GM21528 (cell line): Measurements from ENCODE around the gene MAU2.
"Not testable (repeated sequence)": the region's sequence is repeated elsewhere in the genome, so short reads cannot be mapped to it uniquely, and the experiment has no call there.

ENCODE experiments used
- ATAC-seq: cut with Tn5 transposase; IDR thresholded peaks from one replicate; pipeline ENCODE4 v1.9.1; 2021; ENCODE audit warnings: mild to moderate bottlenecking, moderate library complexity; ENCODE audit not compliant: unreplicated experiment, low FRiP score

Gene MAU2

DNA sequence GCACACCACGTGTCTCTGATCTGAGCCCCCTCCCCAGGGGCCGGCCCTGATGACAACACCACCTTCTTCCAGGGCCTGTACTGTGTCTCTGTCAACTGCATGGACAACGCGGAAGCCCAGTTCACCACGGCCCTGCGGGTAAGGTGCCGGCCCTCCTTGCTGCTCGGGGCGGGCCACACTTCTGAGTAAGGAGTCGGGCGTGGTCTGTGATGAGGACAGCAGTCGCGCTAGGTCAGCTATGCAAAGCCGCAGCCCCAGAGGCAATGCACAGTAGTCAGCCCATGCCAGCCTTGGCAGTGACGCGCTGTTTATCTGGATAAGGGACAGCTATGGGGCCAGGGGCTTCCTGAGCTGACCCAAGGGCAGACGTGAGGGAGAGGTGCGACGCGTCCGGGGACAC, 24.6 kb downstream of the MAU2 start:
- ATAC-seq, result no peak

DNA sequence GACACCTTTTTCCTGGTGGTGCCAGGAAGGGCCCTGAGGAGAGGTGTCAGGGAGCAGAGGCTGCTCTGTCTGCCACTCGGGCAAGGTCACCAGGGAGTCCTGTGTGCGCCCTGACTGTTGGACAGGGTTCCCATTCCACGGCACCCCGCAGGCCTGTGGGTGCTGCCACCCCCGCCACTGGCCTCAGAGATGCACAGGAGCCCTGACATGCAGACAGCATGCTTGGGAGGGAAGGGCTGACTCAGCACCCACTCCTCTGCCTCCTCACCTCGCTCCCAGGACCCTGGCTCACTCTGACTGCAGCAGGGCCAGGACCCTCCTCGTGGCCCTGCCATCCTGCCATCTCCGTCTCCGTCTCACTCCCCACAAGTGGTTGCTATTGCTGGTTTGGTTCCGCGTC, 25.3 kb downstream of the MAU2 start:
- ATAC-seq, result no peak

DNA sequence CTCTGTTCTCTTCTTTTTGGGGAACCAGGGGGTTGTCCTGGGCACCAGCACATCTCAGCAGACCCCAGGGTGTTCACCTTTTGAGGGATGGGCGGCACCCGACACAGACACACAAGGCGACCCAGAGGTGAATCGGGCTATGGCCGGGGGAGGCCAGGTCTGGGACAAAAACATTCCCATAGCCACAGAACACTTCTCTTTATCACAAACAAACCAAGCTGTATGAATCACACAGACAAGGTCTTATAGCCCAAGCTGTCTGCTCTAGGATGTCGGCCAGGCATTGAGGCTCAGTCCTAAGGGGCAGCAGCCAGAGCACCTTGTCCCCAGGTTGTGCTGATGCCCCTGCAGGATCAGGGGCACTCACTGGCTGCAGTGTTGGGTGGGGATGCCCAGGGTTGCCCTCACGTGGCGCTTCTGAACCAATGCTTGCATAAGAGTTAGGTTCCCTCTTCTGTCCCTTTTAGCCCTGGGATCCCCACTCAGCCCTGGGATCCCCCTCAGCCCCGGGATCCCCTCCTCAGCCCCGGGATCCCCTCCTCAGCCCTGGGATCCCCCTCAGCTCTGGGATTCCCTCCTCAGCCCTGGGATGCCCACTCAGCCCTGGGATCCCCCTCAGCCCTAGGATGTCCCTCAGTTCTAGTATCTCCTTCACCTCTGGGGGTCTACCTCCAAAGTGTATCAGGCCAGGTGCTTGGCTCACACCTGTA, 26.9 kb downstream of the MAU2 start:
- no peak for ATAC-seq

DNA sequence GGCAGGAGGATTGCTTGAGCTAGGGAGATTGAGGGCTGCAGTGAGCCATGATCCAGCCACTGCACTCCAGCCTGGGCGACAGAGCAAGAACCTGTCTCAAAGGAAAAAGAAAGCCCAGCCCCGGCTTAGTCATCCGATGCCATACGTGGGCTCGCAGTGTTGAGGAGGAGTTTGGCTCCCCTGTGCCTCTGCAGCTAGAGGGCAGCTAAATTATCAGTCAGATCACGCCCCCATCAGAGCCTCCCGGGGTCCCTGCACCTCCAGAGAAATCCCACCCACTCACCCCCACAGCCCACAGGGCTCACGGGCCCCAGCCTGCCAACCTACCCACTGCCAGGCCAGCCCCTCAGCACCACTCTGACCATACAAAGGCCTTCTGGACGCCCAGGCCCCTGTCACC, 27.6 kb downstream of the MAU2 start:
- ATAC-seq, result no peak

DNA sequence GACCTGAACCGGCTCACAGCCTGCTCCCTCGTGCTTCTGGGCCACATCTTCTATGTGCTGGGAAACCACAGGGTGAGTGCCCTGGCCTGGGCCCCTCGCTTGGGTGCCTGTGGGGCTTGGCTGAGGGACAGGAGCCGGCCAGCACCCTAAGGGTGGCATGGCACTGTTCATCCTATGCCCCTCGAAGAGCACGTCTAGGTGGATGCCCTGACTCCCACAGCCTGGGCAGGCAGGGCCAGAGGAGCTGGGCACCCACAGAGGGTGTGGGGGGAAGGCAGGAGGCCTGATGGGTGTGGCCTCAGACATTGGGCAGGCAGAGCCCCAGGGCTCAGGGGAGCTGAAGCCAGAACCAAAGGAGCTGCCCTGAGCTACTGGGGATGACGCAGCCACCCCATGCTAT, 28.7 kb downstream of the MAU2 start:
- no peak for ATAC-seq

DNA sequence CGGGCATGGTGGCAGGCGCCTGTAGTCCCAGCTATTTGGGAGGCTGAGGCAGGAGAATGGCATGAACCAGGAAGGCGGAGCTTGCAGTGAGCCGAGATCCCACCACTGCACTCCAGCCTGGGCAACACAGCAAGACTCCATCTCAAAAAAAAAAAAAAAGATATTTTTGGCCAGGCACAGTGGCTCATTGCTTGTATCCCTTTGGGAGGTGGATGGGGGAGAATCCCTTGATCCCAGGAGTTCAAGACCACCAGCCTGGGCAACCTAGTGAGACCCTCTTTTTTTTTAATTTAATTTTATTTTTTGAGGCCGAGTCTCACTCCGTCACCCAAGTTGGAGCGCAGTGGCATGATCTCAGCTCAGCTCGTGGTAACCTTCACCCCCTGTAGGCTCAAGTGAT, 30.1 kb downstream of the MAU2 start:
- ATAC-seq, result not testable (repeated sequence)

DNA sequence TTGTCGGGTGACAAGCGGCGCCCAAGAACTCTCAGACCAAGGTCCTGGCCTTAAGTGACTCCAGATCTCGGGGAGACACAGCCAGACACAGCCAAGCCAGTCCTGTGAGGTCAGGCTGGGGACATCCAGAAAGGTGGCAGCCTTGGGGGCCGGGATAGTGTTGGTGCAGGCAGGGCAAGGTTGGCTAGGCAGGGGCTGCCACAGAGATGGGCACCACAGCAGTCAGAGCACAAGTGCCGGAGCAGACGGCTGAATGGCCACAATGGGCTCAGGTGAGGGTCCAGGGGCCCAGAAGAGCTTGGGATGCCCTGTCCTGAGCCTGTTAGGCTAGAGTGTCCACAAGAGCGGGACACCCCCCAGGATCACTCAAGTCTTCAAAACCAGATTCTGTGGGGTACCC, 32.2 kb downstream of the MAU2 start:
- ATAC-seq, result no peak

DNA sequence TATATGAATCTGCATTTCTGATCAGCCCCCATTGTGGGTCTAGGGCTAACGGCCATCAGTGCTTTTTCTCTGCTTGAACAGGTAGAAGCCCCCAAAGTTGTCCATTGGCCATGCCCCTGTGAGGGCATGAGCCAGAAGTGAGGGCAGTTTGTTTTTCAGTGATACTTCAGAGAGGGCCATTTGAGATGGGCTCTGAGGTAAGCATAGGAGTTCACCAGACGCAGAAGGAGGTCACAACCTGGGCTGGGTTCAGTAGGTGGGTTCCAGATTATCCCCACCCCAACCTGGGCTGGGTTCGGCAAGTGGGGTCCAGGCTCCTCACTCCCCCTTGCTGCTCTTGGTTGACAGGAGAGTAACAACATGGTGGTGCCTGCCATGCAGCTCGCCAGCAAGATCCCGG, 33.4 kb downstream of the MAU2 start:
- no peak for ATAC-seq

DNA sequence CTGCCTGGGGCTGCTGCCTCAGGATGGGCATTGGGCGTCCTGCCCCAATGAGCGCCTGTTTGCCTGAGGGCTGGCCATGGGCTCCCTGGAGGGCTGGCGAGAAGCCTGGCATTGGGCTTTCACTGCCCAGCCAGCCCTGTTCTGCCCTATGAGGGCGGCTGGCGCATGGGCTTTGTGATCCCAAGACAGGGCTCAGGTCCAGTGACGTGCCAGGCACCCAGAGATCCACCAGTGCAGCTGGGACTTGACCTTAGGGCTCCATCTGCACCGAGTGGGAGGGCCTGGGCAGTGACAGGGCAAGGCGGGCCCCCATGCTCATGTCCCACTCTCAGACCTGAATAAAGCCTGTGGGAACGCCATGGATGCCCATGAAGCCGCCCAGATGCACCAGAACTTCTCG, 34.3 kb downstream of the MAU2 start:
- ATAC-seq, result no peak

DNA sequence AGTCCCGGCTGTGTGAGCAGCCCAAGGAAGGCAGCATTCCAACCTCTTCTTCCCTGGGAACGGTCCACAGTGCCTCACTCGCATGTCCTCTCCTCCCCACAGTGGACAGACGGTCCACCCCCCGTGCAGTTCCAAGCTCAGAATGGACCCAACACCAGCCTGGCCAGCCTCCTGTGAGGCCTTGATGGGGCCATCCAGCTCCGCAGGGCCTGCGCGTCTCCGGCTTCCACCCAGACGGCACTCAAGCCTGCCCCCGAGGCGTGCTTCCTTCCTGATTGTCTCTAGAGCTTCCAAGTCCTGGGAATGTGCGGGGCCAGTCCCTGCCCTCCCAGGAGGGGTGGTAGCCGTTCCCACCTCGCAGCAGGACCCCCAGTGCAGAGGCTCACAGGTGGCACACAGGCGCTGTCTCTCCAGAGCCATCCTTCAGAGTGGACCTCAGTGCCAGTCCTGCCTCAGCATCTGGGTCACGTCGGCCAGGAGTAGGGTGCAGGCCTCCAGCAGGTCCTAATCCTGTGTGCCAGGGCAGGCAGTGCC, 35.0 kb downstream of the MAU2 start:
- no peak for ATAC-seq

DNA sequence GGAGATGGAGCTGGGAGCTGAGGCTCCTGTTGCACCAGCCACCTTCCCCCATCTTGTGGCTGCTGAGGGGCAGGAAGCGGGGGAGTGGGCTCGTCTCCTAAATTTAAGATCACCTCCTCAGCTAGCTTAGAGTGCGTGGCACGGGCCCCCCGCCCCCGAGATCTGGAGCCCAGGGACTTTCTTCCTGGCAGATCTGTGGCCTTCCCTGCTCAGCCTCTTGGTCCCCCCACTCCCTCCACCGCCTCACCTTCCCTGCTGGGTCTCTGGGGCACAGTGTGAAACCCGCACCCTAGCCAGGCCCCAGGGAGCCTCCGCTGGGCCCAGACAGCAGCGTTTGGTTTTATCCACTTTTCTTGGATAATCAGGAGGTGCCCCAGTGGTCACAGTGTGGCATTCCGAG, 35.9 kb downstream of the MAU2 start:
- no peak for ATAC-seq

DNA sequence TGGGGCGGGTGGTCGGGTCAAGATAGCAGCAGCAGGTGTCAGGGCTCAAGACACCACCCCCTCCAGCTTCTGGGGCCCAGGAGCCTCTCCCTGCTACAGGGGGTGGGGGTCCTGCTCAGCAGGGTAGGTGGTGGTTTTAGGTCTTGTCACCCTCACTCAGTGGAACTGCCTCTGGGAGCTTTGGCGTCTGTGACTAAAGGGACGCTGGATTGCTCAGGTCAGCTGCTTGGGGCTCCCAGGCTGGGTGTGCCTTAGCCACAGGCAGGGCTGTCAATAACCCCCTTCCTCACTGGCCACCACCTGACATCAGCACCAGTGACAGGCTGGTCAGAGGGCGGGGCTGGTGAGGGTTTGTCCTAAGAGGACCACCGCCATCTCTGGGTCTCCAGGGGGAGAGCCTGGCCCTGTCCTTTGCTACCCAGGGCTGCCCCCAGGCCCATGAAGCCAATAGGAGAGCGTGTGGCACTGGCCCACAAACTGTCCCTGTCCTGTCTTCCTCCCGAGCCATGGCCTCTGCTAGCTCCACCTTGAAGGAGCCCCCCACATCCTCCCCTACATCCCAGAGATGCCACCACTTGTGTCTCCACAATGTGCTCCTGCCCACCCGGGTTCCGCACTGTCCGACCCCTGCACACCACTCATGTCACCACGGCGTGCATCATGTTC, 36.4 kb downstream of the MAU2 start:
- no peak for ATAC-seq

DNA sequence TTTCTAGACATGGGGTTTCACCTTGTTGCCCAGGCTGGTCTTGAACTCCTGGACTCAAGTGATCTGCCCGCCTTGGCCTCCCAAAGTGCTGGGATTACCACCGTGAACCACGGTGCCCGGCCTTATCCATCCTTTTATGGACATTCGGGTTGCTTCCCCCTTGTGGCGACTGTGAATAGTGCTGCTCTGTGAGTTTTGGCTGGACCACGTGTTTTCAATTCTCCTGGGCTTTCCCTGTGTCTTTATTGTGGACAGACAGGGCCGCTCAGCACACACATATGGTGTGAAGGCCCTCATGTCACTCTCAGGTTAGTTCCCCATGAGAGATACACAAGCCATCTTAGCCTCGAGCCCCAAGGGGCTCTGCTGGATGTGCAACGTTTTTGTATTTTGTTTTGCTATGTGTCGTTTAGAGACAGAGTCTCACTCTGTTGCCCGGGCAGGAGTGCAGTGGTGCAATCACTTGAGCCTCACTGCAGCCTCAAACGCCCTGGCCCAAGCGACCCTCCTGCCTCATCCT, 40.5 kb downstream of the MAU2 start:
- ATAC-seq, result peak; percentile 53

DNA sequence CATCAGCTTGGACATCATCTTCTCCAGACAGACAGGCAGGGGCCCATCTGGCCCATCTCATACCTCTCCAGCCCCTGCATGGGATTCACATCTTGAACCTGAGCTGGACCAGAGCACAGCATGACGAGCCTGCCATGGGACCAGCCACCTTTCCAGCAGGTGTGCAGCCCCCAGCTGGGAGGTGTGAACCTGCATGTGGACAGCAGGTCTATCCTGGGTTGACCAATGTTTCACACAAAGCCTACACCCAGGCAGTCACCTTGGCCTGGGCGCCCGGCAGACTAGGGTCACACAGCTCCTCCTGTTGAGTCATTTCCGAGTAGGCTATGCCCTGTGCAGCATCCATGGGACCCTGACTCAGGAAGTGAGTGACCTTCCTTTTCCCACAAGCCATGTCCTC, 41.4 kb downstream of the MAU2 start:
- ATAC-seq, result no peak

DNA sequence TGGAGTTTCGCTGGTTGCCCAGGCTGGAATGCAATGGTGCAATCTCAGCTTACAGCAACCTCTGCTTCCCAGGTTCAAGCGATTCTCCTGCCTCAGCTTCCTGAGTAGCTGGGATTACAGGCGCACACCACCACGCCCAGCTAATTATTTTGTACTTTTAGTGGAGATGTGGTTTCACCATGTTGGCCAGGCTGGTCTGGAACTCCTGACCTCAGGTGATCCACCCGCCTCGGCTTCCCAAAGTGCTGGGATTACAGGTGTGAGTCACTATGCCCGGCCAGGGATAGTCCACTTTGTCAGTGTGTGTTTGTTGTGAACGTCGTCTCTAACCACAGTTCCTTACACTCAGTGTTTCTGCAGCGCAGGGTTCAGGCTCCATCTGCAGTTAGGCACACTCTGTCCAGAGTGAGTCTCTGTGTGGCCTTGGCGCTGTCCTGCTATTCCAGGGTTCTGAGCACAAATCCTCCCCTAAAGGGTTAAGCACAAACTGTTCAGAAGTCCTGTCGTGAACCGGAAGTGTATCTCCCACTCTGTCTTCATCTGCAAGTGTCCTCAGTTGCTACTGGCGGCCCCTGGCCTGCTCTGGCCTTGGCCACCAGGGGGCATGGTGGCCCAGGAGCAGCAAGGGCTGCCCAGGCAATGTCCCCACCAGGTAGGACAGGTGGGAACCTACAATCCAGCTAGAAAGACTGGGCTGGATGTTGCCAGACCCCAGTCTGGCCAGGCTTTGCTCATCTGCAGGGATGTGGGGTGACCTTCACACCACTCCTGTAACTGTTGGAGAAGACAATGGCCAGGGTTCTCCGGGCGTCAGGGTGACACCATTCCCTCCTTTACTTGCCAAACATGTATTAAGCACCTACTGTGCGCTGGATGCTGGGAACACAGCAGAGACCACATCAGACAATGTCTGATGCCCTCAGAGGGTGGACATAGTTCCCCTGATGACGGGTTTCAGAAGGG, 46.1 kb downstream of the MAU2 start:
- no peak for ATAC-seq

DNA sequence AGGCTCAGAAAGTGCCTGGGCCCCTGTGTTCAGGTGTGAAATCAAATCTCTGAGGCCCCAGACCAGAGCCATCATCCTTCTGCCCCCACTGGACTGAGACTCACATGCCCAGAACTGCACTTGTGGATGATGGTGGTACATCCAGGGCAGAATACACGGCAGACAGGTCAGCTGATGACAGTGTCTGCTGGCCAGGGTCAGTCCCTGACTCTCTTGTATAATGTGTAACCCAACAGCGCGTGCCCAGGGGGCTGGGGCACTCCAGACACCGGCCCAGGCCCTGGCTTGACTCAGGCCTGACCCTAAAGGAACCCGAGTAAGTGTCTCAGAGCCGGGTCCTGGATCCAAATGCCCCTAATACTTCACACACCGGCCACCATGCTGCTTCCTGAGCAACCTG, 47.5 kb downstream of the MAU2 start:
- ATAC-seq, result no peak

DNA sequence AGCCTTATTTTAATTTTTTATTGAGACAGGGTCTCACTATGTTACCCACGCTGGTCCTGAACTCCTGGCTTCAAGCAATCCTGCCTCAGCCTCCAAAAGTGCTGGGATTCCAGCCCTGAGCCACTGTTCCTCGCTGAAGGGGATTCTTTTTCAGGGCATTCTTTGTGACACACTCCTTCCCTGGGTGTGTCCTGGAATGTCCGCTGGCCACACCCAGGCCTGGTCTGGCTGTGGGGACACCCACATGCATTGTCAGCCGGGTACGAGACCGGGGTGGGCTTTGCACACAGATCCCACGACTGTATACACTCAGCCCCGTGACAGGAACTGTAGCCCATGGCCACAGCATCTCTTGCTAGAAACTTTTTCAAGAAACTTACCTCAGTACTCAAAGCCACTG, 50.4 kb downstream of the MAU2 start:
- ATAC-seq, result no peak

DNA sequence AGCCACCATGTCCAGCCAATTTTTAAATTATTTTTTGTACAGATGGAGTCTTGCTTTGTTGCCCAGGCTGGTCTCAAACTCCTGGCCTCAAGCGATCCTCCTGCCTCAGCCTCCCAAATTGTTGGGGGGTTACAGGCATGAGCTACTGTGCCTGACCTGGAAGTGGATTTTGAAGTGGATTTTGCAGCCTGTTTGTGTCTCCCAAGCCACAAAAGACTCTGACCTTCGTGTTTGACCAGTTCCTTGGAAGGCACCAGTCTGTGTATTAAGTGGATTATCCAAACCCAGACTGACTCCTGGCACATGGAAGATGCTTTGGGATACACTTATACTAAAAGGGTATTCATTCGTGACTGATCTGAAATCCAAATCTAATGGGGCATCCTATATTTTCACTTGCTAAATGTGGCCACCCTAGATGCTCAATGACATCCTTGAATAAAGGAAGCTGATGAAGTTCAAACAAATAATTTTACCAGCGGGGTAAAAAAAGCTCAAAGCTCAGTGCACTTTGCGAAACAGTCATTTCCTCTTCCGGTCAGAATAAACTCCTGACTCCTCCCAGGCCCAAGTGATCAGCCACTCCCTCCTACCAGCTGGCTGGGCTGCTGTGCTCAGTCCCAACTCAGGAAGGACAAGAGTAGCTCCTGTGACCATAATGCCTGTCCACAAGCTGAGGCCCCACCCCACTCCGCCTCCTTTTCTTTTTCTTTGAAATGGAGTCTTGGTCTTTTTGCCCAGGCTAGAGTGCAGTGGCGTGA, 52.2 kb downstream of the MAU2 start:
- ATAC-seq, result peak; percentile 74

DNA sequence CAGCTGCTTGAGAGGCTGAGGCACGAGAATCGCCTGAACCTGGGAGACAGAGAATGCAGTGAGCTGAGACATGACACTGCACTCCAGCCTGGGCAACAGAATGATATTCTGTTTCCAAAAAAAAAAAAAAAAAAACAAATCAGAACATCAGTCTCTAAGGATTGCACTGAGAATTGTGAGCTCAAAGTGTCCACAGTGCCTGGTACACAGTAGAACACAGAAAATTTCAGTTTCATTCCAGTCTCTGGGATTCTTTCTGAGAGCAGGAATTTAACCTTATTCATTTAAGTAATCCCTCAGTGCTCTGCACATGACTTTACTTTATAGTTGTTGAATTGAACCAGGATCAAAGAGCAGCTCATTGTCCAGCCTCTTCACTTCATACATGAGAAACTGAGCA, 58.9 kb downstream of the MAU2 start:
- no peak for ATAC-seq

DNA sequence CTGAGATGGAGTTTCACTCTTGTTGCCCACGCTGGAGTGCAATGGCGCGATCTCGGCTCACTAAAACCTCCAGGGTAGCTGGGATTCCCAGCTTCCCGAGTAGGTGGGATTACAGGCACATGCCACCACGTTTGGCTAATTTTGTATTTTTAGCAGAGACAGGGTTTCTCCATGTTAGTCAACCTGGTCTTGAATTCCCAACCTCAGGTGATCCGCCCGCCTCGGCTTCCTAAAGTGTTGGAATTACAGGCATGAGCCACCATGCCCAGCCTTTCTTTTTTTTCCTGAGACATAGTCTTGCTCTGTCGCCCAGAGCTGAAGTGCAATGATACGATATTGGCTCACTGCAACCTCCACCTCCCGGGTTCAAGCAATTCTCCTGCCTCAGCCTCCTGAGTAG, 59.7 kb downstream of the MAU2 start:
- ATAC-seq, result not testable (repeated sequence)
